ENCODE measurements around the gene MTCL1.

MTCL1 gene

GRCh38 chr18:8874872-8875271 is 169.5 kb downstream of the MTCL1 start:
- DNase-seq, result no peak

GRCh38 chr18:8876887-8877286 is 171.5 kb downstream of the MTCL1 start:
- DNase-seq, result no peak

- DNase-seq, result no peak
Measured at GRCh38 chr18:8881103-8881502, 175.7 kb downstream of the MTCL1 start.
